ENCODE measurements around the gene OR2V1.
"Not testable (repeated sequence)": the region's sequence is repeated elsewhere in the genome, so short reads cannot be mapped to it uniquely, and the experiment has no call there.

Gene OR2V1

DNA sequence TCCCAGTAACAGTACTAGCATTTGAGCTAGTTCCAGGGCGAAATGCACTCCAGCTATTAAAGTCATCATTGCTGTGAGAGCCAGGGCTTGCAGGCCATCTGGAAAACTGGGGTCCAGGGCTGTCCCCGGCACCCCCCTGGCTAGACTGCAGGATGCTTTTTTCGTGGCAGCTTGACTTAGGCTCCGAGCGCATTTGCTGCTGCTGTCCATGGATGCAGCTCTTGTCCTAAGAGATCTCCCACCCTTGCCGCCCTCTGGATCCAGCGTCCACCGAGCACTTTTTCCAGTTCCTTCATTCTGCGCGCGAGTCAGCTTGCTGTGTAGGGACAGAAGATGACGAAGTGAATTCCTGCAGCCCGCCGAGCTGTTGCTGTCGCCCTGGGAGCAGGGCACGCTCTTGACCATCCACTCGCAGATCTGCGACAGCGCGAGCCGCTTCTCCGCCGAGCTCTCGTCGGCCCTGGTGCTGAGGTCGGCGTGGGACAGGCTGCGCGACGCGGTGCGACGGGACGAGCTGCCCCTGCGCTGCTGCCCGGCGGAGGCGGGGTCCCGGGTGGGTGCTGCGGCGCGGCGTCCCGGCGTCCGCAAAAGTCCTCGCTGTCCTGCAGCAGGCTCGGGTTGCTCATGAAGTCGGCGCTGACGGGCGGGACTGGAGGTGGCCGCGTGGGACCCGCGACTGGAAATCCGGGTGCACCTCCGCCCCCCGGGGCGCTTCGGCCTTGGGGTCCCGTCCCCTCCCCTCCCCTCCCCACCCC, 30.7 kb downstream of the OR2V1 start:
- no peak for DNase-seq

DNA sequence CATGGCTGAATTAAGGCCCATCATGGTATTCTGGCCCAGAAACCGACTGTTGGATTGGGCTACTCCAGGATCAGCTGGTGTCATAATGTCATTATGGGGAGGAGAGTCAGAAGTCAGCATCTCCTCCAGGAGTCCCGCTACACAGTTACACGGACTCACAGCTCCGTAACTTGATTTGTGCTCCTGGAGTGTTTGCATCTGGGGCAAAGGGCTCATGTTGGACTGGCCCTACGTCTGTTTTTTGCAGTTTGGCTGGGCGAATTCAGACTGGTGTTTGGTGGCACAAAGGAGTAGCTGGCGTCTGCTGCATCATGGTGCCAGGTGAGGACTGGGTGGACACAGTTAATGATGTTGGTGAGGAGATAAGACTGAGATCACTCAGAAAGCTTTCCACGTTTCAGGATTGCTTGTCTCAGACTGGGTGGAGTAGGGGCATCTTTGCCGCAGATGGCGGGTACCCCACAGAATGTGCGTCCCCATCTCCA, 31.3 kb downstream of the OR2V1 start:
- DNase-seq, result no peak

DNA sequence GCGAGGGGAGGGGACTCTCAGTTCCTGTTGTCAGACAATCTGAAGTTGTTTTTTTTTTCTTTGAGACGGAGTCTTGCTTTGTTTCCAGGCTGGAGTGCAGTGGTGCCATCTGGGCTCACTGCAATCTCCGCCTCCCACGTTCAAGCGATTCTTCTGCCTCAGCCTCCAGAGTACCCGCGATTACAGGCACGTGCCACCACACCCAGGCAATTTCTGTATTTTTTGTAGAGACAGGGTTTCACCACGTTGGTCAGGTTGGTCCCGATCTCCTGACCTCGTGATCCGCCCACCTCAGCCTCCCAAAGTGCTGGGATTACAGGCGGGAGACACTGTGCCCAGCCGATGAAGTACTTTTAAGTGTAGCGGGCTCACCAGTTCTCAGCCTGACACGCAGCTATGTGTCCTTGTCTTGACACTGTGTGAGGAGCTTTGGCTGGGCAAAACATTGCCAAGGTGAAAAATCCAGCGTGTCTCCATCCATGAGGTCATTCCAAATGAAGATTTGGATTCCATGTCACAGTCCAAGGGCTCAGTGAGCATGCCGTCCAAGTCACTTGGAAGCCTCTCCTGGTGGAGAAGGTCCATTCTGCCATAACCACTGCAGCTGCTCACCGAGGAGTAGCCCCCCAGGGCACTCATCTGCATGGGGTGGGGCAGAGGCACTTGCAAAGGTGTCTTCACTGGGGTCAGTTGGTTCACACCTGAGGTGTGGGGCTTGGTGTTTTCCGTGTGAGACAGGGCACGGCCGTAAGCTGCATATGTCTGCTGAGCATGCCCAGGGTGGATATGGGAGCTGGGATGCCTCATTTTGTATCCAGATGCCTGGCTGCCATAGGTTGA, 32.0 kb downstream of the OR2V1 start:
- DNase-seq, result no peak

GRCh38 chr5:181097759-181098491, 33.0 kb downstream of the OR2V1 start:
- not testable (repeated sequence) for DNase-seq

- not testable (repeated sequence) for DNase-seq
These were observed 33.6 kb downstream of the OR2V1 start for GRCh38 chr5:181097383-181097753.

DNA sequence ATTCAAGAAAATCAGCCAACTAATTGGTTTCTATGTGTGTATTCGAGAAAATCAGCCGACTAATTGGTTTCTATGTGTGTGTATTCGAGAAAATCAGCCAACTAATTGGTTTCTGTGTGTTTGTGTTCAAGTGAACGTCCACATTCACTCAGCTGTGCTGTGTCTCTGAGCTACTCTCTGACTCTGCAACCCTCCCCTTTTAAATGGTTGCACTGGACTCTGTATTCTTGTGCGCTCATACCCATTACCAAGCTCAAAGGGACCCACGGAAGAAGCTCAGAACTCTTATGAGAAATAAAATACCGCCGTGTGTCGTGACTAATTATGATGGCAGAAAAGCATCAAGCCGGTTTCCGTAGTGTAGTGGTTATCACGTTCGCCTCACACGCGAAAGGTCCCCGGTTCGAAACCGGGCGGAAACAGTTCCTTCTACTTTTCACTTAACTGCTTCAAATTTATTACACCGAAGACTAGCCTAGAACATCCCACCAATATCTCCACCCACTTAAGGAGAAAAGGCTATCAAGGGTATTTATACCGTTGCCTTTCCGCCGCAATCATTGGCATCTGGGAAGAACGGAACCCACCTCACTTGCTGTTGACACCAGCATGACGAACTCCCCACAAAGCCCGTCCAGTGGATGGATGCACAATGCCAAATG, 34.1 kb downstream of the OR2V1 start:
- not testable (repeated sequence) for DNase-seq

- not testable (repeated sequence) for DNase-seq
These were observed 35.8 kb downstream of the OR2V1 start for GRCh38 chr5:181095162-181095561.

GRCh38 chr5:181092428-181092827, 38.5 kb downstream of the OR2V1 start:
- DNase-seq, result no peak

DNA sequence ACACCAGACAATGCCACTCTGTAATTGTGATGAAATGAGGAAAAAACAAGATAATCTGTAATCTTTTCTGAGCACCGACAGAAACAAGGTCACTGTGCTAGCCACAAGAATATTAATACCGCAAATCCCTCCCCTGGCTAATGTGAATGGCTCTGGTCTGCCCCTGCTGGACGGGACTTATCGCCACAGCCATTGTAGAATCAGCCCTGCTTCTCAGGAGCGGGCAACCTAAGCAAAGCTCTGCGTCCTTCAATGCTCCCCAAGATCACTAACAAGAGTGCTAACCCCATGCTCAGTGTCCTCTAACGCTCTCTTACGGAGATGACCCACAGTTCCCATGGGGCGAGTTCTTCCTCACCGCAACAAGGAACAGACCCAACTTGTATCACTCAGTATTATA, 42.7 kb downstream of the OR2V1 start:
- DNase-seq, result no peak

GRCh38 chr5:181087309-181087708, 43.7 kb downstream of the OR2V1 start:
- no peak for DNase-seq

- no peak for DNase-seq
These were observed 44.1 kb downstream of the OR2V1 start for GRCh38 chr5:181086884-181087205.

DNA sequence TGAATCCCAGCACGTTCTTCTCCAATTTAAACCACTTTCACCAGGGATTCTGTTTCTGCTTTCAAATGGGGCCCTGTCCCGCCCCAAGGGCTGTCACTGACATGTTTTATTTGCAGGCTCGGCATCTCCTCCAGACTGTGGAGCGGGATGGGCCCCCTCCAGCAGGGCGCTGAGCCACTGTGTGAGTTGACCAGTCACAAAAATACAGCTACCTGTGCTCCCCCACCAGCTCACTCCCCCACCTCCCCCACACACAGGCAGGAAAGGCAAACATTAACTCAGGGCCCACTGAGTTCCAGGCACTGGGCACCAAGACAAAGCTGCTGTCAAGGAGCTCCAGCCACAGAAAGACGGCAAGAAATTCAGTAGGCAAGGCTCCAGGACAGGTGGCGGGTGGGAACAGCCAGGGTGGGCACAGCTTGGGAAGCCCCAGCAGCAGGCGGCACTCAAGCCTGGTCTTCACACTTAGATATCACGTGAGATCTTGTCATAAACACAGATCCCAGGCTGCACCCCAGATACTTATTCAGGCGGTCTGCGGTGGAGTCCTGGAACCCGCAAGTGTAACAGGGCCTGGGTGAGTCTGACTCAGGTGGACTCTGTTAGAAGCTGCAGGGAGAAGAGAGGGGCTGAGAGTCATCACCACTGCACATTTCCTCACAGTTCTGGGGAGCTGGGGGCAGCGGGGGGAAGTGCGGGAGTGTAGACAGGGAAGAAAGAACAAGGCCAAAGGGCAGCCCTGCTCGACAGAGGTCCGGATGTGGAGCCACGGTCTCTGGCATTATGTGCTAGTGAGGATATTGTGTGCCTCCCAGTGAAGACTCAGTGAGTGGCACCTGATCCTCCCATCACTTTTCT, 44.7 kb downstream of the OR2V1 start:
- DNase-seq, result no peak

- no peak for DNase-seq
These were observed 46.3 kb downstream of the OR2V1 start for GRCh38 chr5:181084621-181085195.

- DNase-seq, result no peak
These were observed 49.0 kb downstream of the OR2V1 start for GRCh38 chr5:181081989-181082388.

- DNase-seq, result no peak
These were observed 54.0 kb downstream of the OR2V1 start for GRCh38 chr5:181076920-181077319.
